GM12878 (cell line): ENCODE measurements around the gene AP1B1. TPM values are rescaled to one million over a fixed set of nuclear protein-coding genes. Genes with fewer than 3 reads are reported as not detected.

Experiments
- ATAC-seq: fragments of 200-7000 bp; cut with Tn5 transposase; 3 replicates; pipeline ENCODE4 v1.9.1; 2020; ENCODE audit warnings: mild to moderate bottlenecking, moderate library complexity
- BruUV-seq: library from RNA; stranded (reverse); fragments of 400-500 nt; replicated peaks from 2 replicates; lab custom pipeline; 2021; lab: Mats Ljungman, UMichigan
- CTCF ChIA-PET: fragments of 300-600 bp; sonication (Branson Sonifier 250); formaldehyde crosslinking; extraction: SDS; loops from one replicate; lab custom pipeline; 2021; ENCODE audit warnings: inconsistent platforms; lab: Yijun Ruan, JAX
- POLR2A ChIA-PET: fragments of 350-600 bp; formaldehyde crosslinking; extraction: SDS; loops from one replicate; lab custom pipeline; 2021; ENCODE audit warnings: inconsistent platforms; lab: Charles Lee
- RAD21 ChIA-PET: fragments of 300-600 bp; sonication (Branson Sonifier 250); formaldehyde crosslinking; loops from one replicate; lab custom pipeline; 2023; ENCODE audit warnings: antibody characterized with exemption; ENCODE audit not compliant: unreplicated experiment; lab: Charles Lee
- SMC1A ChIA-PET: fragments of 300-600 bp; sonication (Branson Sonifier 250); formaldehyde crosslinking; loops from one replicate; lab custom pipeline; 2023; ENCODE audit not compliant: unreplicated experiment, uncharacterized antibody; lab: Charles Lee
- DNase-seq: peaks from one replicate; pipeline ENCODE4 v3.0.0-alpha.2; 2011; ENCODE audit warnings: low read depth, low spot score
- FAIRE-seq: peaks from 3 replicates; lab custom pipeline; 2011; peaks lifted over from hg19 to GRCh38; lab: Jason Lieb, UNC
- H2AFZ ChIP-seq: 2 replicates; pipeline ENCODE4 v1.6.0; 2011; ENCODE audit warnings: low read depth, low read length, control low read depth; ENCODE audit not compliant: control insufficient read depth
- H3K27ac ChIP-seq: 2 replicates; pipeline ENCODE4 v1.5.1; 2011; ENCODE audit warnings: control low read depth; ENCODE audit not compliant: control insufficient read depth, insufficient read depth
- H3K27me3 ChIP-seq, 2 experiments: replicated peaks in 1 of 2; 2 replicates each; pipeline versions ENCODE4 v1.6.0 to v1.6.1; 2011; ENCODE audit warnings: low read length in 1 of 2; ENCODE audit not compliant: control insufficient read depth in 2 of 2, insufficient read depth in 2 of 2
- H3K36me3 ChIP-seq, 2 experiments: 2 replicates each; pipeline ENCODE4 v1.5.1; 2011; ENCODE audit warnings: low read length in 1 of 2; ENCODE audit not compliant: control insufficient read depth in 2 of 2, insufficient read depth in 2 of 2
- H3K4me1 ChIP-seq: 2 replicates; pipeline ENCODE4 v1.6.1; 2011; ENCODE audit warnings: mild to moderate bottlenecking, low read length, moderate library complexity, mixed read lengths; ENCODE audit not compliant: control insufficient read depth, insufficient read depth
- H3K4me2 ChIP-seq: 2 replicates; pipeline ENCODE4 v1.6.0; 2011; ENCODE audit warnings: control low read depth; ENCODE audit not compliant: control insufficient read depth, insufficient read depth
- H3K4me3 ChIP-seq: fragments of 200-600 bp; sonication (generic); 2 replicates; pipeline ENCODE4 v1.5.1; 2016
- H3K79me2 ChIP-seq: 2 replicates; pipeline ENCODE4 v1.6.0; 2011; ENCODE audit warnings: low read length; ENCODE audit not compliant: control insufficient read depth, insufficient read depth
- H3K9ac ChIP-seq: 2 replicates; pipeline ENCODE4 v1.8.0; 2011; ENCODE audit warnings: low read length, control low read depth, mixed read lengths; ENCODE audit not compliant: control insufficient read depth, insufficient read depth
- H3K9me3 ChIP-seq: replicated peaks from 3 replicates; pipeline ENCODE4 v1.5.1; 2011; ENCODE audit warnings: mild to moderate bottlenecking, low read length; ENCODE audit not compliant: control insufficient read depth, insufficient read depth
- H4K20me1 ChIP-seq: 2 replicates; pipeline ENCODE4 v1.6.0; 2011; ENCODE audit not compliant: control insufficient read depth, insufficient read depth
- CHD1 ChIP-seq: IDR thresholded peaks from 2 replicates; pipeline ENCODE4 v1.6.1; 2012; ENCODE audit warnings: low read depth, low read length, improper control_type of control experiment
- EP300 ChIP-seq, 2 experiments: fragments of 150-350 bp in 1 of 2; IDR thresholded peaks; 2 replicates each; pipeline ENCODE4 v1.6.1; 2011 to 2012; ENCODE audit warnings: low read depth in 2 of 2, low read length in 2 of 2, borderline replicate concordance in 1 of 2, improper control_type of control experiment in 1 of 2, inconsistent platforms in 1 of 2; ENCODE audit not compliant: control insufficient read depth in 1 of 2
- IRF3 ChIP-seq: fragments of 450-650 bp; IDR thresholded peaks from 2 replicates; pipeline ENCODE4 v1.6.1; 2014; ENCODE audit warnings: mild to moderate bottlenecking
- IRF4 ChIP-seq: IDR thresholded peaks from 2 replicates; pipeline ENCODE4 v1.6.1; 2011; ENCODE audit warnings: low read depth, low read length
- NR2C2 ChIP-seq: IDR thresholded peaks from 2 replicates; pipeline ENCODE4 v1.6.1; 2011; ENCODE audit warnings: borderline replicate concordance, low read depth; ENCODE audit not compliant: control insufficient read depth, insufficient read length
- RFX5 ChIP-seq: IDR thresholded peaks from 2 replicates; pipeline ENCODE4 v1.6.1; 2011; ENCODE audit warnings: low read depth, low read length, improper control_type of control experiment
- RUNX3 ChIP-seq: IDR thresholded peaks from 2 replicates; pipeline ENCODE4 v1.6.1; 2012; ENCODE audit warnings: low read length, inconsistent platforms
- SIX5 ChIP-seq: IDR thresholded peaks from 2 replicates; pipeline ENCODE4 v1.6.1; 2011; ENCODE audit warnings: mild to moderate bottlenecking, low read depth, low read length, moderate library complexity; ENCODE audit not compliant: severe bottlenecking
- TAF1 ChIP-seq: IDR thresholded peaks from 2 replicates; pipeline ENCODE4 v1.6.1; 2011; ENCODE audit warnings: mild to moderate bottlenecking, low read depth, low read length, borderline replicate concordance
- ZSCAN29 ChIP-seq: fragments of 450-650 bp; IDR thresholded peaks from 2 replicates; pipeline ENCODE4 v1.6.1; 2017; ENCODE audit warnings: mild to moderate bottlenecking, moderate library complexity
- WGBS: methylation state at CpG from one replicate; pipeline ENCODE4 v1.1.6; 2016; ENCODE audit warnings: low lambda C conversion rate; ENCODE audit not compliant: insufficient replicate concordance, insufficient coverage; ENCODE audit errors: missing lambda C conversion rate; 5-methylcytosine and 5-hydroxymethylcytosine counted together
- in situ Hi-C: fragments of 300-500 bp; cut with MboI; formaldehyde crosslinking; loops from 9 replicates; pipeline ENCODE4 v1.14.3; 2018; ENCODE audit warnings: mixed read lengths
- intact Hi-C: fragments of 100-400 bp; cut with micrococcal nuclease; formaldehyde crosslinking; loops from one replicate; pipeline ENCODE4 v1.14.2; 2022; ENCODE audit not compliant: unreplicated experiment
- polyA plus RNA-seq, 11 experiments: library from polyadenylated mRNA; depleted of rRNA in 4 of 11; unstranded in 6 of 11; stranded (reverse) in 5 of 11; fragments of >200 nt; fragmentation: Nextera tagmentation in 4 of 11; fragmentation: Illumina TruSeq in 1 of 11; extraction: Ambion mirVana in 4 of 11; extraction: Trizol in 1 of 11; gene quantifications; 1 replicate in 1 of 11; 2 replicates in 10 of 11; pipeline versions ENCODE4 v1.2.1 to v1.2.3, GENCODE V29; 2011 to 2016; ENCODE audit warnings: inconsistent platforms in 2 of 11, missing spikeins in 2 of 11, low read depth in 1 of 11
- total RNA-seq, 4 experiments: library from RNA; depleted of rRNA in 3 of 4; stranded (reverse); fragments of >200 nt in 3 of 4; fragmentation: Illumina TruSeq in 1 of 4; extraction: Trizol in 1 of 4; gene quantifications; 2 replicates each; pipeline versions ENCODE4 v1.2.1 to v1.2.3, GENCODE V29; 2013 to 2021

Gene AP1B1
- total and polyA plus RNA-seq, 10 of the 15 experiments (the other 5 are each of a cell fraction or from before 2014, with no cell fraction given), result 2.1 to 98.6 (median 57.8) TPM

DNA sequence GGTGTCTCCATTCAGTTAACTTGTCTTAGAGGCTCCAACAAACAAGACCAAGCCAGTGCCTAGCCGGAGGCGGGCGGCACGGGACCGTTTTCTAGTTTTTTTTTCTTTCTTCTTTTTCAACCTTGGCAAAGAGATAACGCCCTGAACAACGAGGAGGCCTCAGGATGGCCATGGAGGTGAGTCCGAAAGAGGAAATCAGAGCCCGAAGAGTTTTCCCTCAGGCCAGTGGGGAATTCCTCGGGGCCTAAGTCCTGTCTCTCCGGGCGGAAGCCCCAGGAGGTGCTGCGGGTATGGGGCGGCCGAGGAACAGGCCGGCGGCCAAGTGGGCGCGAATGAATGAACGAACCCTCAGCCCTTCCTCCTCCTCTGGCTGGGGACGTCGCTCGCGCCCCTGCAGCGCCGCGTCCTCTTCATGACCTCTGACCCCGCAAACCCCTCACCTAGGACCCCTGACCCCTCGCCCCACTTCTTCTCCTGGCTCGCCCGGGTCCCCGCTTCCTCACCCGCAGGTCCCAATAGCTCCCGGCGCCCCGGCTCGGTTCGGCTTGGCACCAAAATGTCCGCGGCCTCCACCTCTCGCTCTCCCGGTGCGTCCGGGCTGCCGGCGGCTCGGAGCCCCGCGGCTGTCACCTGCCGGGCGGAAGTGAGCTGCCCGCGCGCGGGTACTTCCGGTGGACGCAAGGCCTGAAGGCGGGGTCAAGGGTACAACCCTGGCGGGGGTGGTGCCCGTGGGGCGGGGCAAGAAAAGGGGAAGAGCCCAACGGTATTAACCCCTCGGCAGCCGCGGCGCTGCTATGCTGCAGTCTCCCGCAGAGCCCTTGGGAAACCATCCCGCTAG is at the start of gene AP1B1 (continued):
- TF ChIP-seq IRF3, result no peak
- no peak for TF ChIP-seq SIX5

DNA sequence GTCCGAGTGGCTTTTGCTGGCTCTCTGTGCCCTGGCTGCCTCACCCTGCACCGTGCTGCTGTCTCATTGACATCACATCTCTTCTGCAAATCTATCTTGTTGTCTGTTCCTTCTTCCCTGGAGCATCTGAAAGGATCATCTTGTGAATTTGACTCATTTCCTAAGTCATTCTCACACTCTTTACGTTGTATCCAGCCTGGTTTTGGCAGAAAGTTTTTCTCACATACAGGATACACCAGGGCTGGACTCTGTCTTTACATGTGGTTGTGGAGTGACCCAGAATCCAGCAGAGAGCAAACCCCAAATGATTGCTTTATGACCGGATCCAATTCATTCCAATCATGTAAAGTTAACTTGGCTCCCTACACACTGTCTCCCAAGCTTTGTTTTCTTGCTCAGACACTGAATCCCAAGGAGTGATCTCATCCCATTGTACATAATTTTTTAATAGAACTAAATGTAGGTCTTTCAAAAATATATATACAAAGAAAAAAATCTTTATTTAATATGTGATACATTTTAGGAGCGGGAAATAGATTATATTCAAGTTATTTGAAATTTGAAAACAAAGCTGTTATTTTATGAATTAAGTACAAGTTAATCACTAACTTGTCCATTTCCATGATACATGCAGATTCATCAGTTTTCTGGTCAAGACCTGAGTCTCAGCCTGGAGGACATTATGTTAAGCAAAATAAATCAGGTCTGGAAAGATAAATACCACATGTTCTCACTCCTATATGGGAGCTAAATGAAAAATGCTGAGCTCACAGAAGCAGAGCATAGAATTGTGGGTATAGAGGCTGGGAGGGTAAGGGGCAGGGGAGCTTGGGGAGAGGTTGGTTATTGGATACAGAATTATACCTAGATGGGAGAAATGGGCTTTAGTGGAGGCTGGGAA is 47.1 kb upstream of the AP1B1 start:
- POLR2A ChIA-PET, result no interaction called here
- CTCF ChIA-PET, result no interaction called here
- intact Hi-C loops, result no loop called here

More for the DNA sequence above, 47.1 kb upstream of the AP1B1 start:
- Histone ChIP-seq H3K36me3 (no peaks in the 10 kb centered on the region), H4K20me1 (no peaks in the 10 kb centered on the region), H3K4me3 (no peak overlapping the region), H3K27me3 (no peaks in the 10 kb centered on the region), H2AFZ (no peak overlapping the region), H3K9me3 (no peaks in the 10 kb centered on the region), H3K4me2 (no peak overlapping the region), H3K9ac (no peak overlapping the region), H3K79me2 (no peaks in the 10 kb centered on the region), H3K4me1 (no peaks in the 10 kb centered on the region), H3K27ac (no peak overlapping the region)
- in situ Hi-C loops, result no loop called here
- TF ChIP-seq IRF4, result no peak
- no peak for TF ChIP-seq ZSCAN29
- TF ChIP-seq RUNX3, result no peak
- TF ChIP-seq TAF1, result no peak
- TF ChIP-seq NR2C2, result no peak
- TF ChIP-seq RFX5, result no peak
- TF ChIP-seq CHD1, result no peak
- TF ChIP-seq EP300 (IDR thresholded peaks at IDR 0.05; ENCODE audit: borderline replicate concordance in 1 of 2, control insufficient read depth in 1 of 2, low read depth in 2 of 2, low read length in 2 of 2), result no peak
- SMC1A ChIA-PET, result no interaction called here
- RAD21 ChIA-PET, result no interaction called here
- ATAC-seq, result no peak
- 29% methylated on average over 5 of the region's 5 CpGs for WGBS
- FAIRE-seq, result no peak
- BruUV-seq, result no TSS peak
- DNase-seq, result no peak
